ENCODE measurements around the gene FBXO8.
A peak's percentile ranks its signal among the peaks of the same experiment; 100 is the strongest.
"Not testable (repeated sequence)": the region's sequence is repeated elsewhere in the genome, so short reads cannot be mapped to it uniquely, and the experiment has no call there.

FBXO8 gene

DNA sequence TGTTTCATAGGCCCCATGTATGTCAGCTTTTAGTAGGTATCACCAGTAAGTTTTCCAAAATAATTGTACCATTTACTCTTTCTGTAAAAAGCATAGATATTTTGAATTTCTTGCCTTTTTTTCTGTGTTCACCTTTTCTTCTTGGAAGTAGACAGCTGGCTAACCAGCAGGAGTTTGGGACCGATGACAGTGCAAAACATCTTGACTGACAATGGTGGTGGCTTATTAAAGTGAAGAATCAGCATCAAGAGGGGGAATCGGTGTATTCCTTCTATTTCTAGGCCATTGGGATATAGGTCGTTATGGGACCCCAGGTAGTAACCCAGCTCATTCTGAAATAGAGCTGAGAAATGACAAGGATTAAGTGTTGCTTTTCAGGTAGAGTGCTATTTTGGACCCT, 3.4 kb upstream of the FBXO8 start:
- intact Hi-C loops (cut with DNase I) = no loop called here
- no peak for DNase-seq

DNA sequence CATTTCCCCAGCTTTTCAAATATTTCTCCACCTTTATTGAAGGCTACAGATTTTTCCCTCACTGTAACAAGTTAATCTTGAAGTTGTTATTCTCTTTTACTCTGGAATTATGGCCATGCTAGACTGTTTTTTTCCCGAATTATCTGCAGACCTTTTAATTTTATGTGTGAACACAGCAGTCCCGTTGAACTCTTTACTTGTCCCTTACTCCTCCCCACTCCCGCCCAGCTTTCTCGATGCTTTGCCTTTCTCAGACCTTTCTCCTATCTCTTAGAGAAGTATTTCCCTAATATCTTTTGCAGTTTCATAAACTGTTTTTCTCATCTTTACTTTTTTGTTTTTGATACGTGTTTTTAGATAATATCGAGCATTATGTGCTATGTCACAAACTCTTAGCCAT, 1.0 kb upstream of the FBXO8 start:
- DNase-seq = no peak
- intact Hi-C loops (cut with DNase I) = no loop called here

DNA sequence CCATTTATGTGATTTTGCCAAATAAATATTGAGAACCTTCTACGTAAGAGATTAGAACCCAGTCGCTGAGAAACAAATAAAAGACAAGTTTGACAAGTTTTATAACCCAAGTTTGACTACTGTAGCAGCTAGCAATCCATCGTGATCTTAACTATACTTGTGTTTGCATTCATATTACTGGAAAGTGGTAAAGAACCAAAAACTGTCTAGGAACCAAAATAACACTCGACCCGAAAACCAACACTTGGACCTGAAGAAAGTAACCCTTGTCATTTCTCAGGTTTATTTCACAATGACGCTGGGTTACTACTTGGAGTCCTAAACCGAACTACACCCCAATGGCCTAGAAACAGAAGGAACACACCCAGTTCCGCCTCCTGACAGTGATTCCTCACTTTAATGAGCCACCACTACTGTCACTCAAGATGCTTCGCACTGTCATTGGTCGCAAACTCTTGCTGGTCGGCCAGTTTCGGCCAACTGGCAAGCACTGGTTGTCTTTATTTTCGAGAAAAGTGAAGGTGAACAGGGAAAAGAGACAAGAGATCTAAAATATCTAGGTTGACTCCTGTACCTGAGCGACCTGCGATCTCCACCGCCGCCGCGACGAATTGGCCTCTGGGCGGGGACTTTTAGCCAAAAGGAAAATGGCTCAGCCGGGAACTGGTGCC, 496 bp downstream of the FBXO8 start:
- peak; percentile 76 to 97 (median 88) for DNase-seq
- intact Hi-C loops (cut with DNase I) = no loop called here

DNA sequence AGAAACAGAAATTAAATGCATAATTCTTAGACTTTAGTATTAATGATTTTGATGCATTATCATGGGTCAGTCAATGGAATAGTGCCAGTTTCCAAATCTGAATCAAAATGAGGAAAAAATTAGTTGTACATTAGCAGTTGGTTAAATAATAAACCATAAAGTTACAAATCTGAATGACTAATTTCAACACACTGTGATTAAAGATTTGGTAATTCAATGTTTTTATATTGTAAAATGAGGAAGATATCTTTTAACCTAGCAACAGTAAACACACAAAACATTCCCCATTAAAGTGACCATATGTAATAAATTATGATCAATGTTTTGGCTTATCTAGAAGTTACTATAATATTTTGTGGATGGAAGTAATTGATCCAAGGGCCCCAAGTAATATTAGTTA, 1.6 kb downstream of the FBXO8 start:
- intact Hi-C loops (cut with DNase I) = no loop called here

GRCh38 chr4:174281182-174281737, 2.2 kb downstream of the FBXO8 start:
- intact Hi-C loops (cut with DNase I) = no loop called here
- DNase-seq = no peak

More for the DNA sequence above, 1.6 kb downstream of the FBXO8 start:
- DNase-seq = no peak

GRCh38 chr4:174279433-174280155, 3.9 kb downstream of the FBXO8 start:
- no peak for DNase-seq
- intact Hi-C loops (cut with DNase I) = no loop called here

DNA sequence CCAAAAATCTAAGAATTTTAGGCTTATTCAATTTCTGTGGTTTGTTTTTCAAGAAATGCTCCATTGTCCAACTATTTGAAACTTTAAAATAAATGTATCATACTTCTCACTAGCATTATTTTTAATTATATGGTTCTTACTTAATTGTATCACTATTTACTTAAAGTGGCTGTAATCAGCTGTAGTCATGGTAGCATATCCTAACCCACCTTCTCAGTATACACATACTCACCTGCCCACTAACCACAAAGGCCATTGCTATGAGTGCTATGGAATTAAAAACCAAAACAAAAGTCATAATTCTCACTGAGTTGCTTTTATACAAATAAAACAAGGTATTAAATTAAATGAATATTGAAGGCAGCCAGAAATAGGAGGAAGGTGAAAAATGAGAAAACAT, 5.0 kb downstream of the FBXO8 start:
- DNase-seq = no peak
- intact Hi-C loops (cut with DNase I) = no loop called here

DNA sequence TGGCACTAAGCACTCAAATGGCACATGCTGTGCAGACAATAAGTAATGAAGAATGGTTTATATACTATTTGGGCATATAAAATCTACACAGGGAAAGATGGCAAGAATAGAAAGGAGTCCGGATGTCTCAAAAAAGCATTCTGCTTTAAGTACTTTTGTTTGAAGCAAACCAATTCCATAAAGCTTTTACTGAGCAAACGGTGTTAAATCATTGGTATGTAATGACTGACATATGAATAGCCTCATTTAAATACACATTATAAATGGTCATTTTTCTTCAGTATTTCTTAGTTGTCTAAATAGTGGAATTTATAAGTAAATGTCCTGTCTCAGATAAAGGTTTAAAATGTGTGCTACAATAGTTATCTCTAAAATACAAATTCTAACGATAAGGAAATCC, 6.0 kb downstream of the FBXO8 start:
- intact Hi-C loops (cut with DNase I) = no loop called here
- DNase-seq = no peak

DNA sequence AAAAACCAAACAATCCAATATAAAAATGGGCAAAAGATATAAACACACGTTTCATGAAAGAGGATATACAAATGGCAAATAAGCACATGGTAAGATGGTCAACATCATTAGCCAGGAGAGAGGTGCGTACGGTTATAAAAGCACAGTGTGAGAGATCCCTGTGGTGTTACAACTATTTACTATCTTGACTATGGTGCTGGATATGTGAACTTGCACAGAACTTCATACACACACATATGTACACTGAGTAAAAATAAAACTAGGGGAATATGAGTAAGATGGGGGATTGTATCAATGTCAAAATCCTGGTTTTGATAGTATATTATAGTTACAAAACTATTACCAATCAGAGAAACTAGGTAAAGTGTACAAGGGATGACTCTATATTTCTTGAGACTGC, 8.4 kb downstream of the FBXO8 start:
- no peak for DNase-seq

GRCh38 chr4:174274436-174274835, 9.0 kb downstream of the FBXO8 start:
- intact Hi-C loops (cut with DNase I) = no loop called here

More for the DNA sequence above, 8.4 kb downstream of the FBXO8 start:
- intact Hi-C loops (cut with DNase I) = no loop called here

GRCh38 chr4:174273930-174274329, 9.5 kb downstream of the FBXO8 start:
- DNase-seq = no peak
- intact Hi-C loops (cut with DNase I) = no loop called here

More at GRCh38 chr4:174274436-174274835, 9.0 kb downstream of the FBXO8 start:
- no peak for DNase-seq

DNA sequence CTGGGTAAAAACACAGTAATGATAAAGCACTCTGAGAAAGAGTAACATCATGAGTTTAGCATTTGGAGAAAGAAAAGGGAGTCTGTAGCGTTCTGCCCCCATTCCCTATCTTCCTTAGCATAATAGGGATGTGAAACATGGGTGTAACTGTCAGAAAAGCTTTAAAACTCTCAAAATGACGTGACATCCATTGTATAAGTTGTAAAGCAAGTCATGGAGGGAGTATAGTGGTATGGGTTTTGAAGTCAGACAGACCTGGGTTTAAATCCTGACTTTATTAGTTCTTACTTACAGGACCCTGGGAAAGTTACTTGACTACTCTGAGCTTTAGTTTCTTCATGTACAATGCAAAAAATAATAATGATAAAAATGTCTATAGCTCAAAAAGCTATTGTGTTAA, 17.1 kb downstream of the FBXO8 start:
- intact Hi-C loops (cut with DNase I) = no loop called here
- DNase-seq = no peak

DNA sequence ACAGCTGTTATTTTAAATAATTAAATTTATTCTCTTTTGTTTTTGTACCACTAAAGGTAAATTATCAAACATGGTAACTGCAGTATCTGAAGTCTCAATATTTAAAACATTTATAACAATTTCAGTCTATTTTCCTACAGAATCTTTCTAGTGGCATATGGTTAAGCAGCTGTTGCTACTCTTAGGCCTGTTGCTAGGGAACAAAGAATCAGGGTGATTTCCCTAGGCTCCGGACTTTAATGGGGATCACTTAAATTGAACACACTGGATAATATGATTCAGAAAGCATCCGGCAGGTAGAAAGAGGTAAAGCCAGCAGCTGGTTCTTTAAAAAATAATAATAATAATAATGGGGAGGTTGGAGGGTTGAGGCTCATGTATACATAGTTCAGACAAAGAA, 17.6 kb downstream of the FBXO8 start:
- no peak for DNase-seq
- intact Hi-C loops (cut with DNase I) = no loop called here

- DNase-seq = no peak
- intact Hi-C loops (cut with DNase I) = no loop called here
Measured at GRCh38 chr4:174263445-174263736, 20.1 kb downstream of the FBXO8 start.

GRCh38 chr4:174262624-174263444, 20.6 kb downstream of the FBXO8 start:
- DNase-seq = no peak
- intact Hi-C loops (cut with DNase I) = no loop called here

- intact Hi-C loops (cut with DNase I); DNase-seq: not testable (repeated sequence)
Measured at GRCh38 chr4:174261432-174261831, 22.0 kb downstream of the FBXO8 start.

- no peak for DNase-seq
- intact Hi-C loops (cut with DNase I) = no loop called here
Measured at GRCh38 chr4:174260099-174260498, 23.4 kb downstream of the FBXO8 start.

DNA sequence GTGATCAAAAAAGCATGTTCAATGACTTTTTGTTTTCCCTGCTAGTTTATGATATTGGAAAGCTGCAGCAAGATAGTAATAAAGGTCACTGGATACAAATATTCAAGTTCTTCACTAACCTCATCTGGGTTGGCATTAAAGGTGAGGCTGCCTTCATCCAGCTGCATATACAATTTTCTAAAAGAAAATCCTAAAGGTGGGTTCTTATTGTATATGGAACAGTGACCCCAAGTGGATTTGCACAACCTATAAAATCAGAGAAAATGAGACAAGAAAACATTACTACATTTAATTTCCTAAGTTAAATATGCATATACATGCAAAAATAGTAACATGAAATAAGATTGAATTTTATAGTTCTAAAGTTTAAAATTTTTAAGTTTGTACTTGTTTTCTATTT, 23.9 kb downstream of the FBXO8 start:
- DNase-seq = no peak
- intact Hi-C loops (cut with DNase I) = no loop called here

- no peak for DNase-seq
Measured at GRCh38 chr4:174256277-174256713, 27.2 kb downstream of the FBXO8 start.

DNA sequence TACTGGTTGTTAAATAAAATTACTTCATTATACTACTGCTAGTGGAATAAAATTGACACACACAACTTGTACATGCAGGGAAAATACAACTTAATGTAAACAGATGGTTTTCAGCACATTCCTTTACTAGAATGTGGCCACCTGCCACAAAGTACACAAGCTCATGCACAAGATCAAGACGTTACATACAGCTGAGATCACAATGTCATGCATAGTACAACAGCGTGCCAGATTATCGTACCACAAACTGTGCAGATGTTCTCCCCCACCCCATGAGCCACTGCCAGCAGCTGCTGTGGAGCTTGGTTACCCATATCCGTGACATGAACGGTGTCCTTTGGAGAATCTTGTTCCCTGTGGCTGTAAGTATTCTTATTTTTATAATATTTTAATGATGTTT, 27.7 kb downstream of the FBXO8 start:
- intact Hi-C loops (cut with DNase I) = no loop called here
- DNase-seq = peak in 1 of 10 donors; percentile 52

More at GRCh38 chr4:174256277-174256713, 27.2 kb downstream of the FBXO8 start:
- intact Hi-C loops (cut with DNase I) = no loop called here

DNA sequence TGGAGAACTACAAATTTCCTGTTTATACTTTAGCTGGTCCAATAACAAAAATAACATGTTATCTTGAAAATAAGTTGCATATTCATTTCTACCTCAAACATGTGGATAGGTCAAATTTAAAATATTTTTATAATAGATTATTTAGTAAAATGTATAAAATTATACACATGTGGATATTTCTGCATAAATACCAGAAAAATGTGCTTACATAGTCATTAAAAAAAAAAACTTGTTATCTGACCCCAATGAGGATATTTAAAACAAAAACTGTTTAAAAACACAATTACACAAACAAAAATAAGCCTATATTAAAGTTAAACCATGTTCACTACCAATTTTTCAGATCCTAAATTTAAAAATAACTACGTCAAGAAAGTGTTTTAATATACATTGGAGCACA, 28.1 kb downstream of the FBXO8 start:
- intact Hi-C loops (cut with DNase I) = no loop called here
- DNase-seq = no peak
